NCI-H1436 treated with DMSO at 0.1 percent for 48 hours (cell line): ENCODE results near the gene PSME4.
"Not testable (repeated sequence)": the region's sequence is repeated elsewhere in the genome, so short reads cannot be mapped to it uniquely, and the experiment has no call there.

ENCODE experiments used
- DNase-seq: peaks from one replicate; lab custom pipeline; 2025; lab: John Stamatoyannopoulos, UW

The PSME4 gene

DNA sequence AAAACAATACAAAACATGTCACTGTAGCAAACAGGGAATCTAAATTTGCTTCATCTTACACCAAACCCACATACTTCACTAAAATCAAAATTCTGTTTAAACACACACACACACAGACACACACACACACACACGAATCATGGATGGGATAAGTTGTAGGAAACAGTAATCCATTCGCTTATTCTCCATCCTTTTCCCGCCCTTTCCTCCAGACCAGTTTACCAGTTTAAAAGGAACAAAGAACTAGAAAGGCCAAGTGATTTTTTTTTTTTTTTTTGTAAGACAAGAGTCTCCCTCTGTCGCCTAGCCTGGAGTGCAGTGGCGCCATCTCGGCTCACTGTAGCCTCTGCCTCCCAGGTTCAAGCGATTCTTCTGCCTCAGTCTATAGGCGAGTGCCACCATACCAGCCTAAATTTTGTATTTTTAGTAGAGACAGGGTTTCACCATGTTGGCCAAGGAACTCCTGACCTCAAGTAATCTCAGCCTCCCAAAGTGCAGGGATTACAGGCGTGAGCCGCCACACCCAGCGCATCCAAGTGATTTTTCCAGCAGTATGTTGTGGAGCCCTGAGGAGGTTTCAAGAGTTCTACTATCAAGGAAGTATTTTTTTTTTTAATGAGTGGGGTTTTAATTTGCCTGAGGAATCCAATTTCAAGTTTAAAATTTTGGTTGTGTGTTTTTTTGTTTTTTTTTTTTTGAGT is 5.7 kb downstream of the PSME4 start:
- no peak for DNase-seq

DNA sequence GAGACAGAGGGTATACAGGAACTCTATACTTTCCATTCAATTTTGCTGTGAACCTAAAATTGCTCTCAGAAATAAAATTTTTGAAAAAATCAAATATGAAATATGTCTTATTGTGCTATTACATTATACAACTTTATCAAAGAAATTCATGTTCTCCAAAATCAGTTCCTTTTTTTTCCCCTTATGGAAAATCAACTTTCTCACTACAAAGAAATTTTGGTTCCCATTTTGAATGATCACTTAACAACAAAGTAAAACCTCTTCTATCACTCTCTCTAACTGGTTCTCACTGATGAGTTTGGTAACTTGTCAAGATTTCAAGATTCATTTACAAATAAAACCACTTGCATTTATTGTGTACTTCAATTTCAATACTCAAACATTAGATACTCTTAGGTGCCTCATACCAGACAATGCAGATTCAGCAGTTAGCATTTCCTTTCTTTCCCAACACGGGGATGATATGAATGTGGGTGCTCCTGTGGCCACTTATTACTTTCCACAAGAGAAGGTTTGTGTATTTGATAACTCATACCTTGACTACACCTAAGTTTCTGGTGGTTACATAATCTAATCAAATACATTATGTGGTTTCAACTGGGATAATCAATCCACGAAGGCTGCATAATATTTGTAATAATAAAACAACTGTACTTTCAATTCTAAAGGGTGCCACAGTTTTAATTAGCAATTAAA is 6.4 kb downstream of the PSME4 start:
- DNase-seq: no peak

DNA sequence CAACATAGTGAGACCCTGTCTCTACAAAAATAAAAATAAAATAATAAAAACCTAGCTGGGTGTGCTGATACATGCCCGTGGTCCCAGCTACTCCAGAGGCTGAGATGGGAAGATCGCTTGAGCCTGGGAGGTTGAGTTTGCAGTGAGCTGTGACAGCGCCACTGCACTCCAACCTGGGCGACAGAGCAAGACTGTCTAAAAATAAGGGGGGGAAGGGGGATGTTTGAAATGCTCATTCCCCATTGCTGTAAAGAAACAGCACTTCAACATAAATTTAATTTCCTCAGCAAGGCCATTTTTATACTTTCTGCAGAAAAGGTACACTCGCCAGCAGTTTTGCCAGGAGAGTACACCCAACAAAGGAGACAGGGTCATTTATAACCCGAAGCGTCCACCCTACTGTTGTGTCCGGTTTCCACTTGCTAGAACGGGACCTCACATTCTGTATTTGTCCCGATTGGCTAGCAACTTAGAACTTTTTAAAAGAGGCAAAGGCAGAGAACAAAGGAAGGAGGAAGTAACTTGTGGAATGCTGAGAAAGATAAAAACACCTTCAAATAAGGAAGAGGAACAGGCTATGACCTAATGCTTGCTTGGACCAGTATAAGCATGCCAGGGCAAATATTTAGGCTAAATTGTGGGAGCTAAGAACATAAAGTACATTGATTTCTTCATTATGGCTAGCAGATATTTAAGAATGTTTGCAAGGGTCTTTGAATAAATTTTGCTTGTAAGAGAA is 9.1 kb downstream of the PSME4 start:
- DNase-seq: not testable (repeated sequence)

DNA sequence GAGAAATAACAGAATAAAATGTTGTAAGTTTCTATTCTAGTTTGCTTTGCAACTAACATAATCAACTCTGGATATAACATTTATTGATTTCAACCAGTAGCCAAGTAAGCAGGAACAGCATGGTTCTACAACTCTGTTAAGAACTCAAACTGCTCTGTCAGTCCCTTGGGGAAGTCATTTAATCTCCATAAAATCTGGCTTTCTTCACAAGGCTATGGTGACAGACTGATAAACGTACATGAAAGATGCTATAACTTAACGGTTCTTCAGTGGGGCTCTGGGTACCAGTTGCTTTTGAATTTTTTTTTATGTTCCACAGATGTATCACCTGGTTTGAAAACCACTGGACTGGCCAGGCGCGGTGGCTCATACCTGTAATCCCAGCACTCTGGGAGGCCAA is 10.3 kb downstream of the PSME4 start:
- DNase-seq: no peak

DNA sequence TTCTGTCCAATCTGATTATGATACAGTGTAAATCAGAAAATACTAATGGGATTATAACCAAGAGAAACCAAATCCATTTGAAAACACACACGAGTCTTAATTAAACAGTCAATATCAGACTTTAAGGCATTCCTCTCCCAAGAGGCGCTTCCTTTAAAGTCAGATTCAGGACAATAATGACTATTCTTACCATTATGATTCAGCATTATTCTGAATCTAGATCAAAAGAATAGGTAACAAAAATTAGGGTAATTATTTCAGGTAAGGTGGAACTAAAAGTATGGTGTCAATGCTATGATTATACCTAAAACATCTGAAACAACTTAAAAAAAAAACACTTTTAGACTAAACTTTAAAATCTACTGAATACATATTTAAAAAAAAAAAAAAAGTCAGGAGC is 12.3 kb downstream of the PSME4 start:
- no peak for DNase-seq

DNA sequence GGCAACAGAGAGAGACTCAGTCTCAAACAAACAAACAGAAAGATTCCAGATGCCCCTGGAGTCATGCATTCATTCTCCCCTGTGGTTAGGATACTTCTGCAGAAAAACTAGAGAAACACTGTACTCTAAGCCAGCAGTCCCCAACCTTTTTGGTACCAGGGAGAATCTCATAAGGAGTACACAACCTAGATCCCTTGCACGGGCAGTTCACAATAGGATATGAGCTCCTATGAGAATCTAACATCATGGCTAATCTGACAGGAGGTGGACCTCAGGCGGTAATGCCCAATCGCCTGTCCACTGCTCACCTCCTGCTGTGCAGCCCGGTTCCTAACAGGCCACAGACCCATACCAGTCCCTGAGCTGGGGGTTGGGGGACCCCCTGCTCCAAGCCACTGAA is 18.3 kb downstream of the PSME4 start:
- DNase-seq: no peak

DNA sequence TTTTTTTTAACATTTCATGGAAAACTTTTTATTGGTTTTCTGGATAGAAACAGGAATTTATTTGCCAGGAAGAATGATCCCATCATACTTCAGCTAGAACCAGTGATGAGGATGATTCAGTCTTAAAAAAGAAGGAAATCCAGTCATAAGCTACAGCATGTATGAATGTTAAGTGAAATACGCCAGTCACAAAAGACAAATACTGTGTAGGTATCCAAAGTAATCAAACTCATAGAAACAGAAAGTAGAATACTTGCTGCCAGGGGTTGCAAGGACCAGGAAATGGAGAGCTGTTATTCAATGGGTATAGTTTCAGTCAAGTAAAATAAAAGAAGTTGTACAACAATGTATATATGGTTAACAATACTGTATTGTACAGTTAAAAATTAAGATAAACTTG is 21.3 kb downstream of the PSME4 start:
- no peak for DNase-seq

DNA sequence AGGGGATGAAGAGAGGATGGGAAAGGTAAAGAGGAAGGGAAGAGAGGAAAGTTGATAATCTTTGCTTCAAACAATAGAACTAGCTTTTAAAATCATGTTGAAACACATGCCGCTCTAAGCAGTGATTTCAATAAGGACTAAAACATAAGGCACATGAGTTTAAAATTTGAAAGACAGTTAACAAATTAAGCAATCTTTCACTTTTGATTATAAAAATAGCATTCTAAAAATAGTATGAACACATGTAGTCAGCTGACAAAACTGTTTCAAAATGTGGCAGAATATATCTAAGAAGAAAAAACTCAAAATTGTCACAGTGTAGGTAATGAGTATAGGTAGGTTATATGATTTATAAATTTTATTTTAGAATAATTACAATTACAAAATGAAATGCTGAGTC is 25.3 kb downstream of the PSME4 start:
- DNase-seq: no peak

DNA sequence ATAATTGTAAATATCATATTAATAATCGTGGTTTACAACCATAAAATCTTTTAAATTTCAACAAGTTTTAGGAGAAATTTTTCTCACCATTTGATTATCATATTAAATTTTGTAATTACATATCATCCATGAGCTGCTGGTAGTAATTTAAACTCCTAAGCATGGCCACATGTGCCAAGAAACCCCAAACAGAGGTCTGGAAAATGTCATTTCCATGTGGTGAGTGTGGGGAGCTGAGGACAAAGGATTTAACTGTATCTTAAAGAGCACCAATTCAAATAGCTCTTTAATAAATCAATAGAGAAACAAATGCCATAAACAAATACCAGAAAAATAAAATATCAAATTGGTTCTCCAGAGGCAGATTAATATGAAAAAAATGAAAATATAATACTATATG is 26.3 kb downstream of the PSME4 start:
- no peak for DNase-seq

DNA sequence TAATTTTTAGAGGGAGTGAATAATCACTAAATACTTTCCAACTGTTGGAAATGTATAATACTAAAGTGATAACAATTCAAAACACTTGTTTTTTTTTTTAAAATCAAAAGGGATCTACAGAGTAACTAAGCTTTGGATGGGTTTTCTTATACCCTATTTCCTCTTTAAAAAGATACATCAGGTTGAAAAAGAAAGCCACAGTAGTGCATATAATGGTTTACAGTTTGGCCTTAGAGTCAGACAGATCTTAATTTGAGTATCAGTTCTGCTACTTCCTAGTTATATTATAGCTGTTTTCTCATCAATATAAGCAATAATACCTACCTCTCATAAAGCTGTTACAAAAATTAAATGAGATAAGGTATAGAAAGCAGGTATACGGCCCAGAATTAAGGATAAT is 28.5 kb downstream of the PSME4 start:
- DNase-seq: no peak

DNA sequence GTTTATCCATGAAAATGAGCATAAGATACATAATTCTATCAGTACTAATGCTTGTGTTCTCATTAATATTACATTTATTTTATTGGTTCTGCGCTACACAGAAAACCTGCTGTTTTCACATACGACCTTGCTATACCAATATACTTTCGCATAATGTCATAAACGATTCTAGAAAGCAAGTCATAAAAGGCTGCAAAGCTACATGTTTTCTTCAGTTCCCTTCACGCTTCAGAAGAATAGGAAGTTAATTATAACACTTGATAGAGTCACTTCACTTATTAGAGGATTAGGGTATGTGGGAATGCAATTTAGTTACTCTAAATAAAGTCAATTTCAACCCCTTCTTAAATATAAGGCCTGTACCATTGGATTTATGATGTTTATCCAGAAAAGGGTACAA is 29.0 kb downstream of the PSME4 start:
- DNase-seq: no peak

DNA sequence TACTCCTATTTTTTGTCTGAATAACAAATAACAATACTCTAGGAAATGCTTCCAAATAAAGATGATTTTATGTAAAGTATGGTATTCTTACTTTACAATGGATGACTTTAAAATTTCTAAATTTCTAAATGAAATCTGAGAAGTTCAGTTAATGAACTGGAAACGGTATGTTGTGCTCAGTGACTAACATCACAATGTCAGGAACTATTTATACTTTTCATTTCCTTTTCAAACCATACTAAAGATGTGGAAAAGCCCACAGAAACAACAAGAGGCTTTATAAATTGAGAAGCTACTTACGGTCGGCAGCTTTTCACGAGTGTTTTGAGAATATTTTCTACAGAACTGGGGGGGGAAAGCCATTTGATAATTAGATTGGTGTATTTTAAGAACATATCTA is 31.1 kb downstream of the PSME4 start:
- DNase-seq: no peak

DNA sequence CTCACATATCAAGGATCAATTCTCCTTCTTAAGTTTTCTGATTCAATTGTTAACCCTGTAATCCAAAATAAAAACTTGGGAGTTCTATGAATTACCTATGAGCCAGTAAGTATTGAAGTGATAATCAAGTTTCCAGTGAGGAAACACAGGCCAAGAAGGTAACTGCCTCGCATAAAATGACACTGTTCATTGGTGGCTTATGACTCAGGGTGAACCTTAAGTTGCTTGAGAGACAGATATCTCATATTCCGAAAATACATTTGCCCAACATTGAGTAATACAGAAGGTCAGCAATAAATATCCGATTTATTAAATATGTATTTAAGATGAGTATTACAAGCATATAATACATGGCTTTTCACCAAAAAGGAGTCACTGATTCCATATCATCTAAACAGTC is 31.9 kb downstream of the PSME4 start:
- no peak for DNase-seq

DNA sequence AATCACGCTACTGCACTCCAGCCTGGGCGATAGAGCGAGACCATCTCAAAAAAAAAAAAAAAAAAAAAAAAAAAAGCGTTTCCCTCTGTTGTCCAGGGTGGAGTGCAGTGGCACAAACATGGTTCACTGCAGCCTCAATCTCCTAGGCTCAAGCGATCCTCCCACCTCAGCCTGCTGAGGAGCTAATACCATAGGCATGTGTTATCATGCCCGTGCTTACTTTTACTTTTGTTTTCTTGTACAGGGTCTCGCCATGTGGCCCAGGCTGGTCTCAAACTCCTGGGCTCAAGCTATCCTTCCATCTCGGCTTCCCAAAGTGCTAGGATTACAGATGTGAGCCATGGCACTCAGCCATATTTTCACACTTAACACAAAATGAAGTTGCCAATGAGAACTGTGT is 37.5 kb downstream of the PSME4 start:
- no peak for DNase-seq

DNA sequence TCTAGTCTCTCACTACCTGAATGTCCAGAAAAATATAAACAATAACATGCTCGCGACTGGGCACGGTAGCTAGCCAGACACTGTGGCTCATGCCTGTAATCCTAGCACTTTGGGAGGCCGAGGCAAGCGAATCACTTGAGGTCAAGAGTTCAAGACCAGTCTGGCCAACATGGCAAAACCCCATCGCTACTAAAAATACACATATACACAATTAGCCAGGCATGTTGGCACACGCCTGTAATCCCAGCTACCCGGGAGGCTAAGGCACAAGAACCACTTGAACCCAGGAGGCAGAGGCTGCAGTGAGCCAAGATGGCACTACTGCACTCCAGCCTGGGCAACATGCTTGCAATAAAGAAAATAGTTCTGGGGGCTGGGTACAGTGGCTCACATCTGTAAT is 44.5 kb downstream of the PSME4 start:
- DNase-seq: not testable (repeated sequence)

DNA sequence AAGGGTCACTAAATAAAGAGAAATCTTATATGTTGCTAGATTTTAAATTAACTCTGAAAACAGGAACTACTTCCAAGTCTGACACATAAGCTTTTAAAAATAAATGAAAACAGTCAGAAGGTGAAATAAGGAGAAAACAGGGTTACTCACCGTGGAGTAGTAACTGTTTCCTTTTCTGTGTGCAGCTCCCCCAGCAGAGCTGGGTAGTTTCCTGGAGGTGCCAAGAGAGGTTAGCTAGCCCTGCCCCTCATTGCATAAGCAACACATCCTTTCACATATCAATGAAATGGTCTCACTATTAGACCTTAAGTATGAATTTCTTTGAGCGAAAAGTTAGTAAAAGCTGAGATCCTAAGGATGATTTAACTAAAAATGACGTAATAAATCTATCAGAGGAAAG is 57.1 kb downstream of the PSME4 start:
- no peak for DNase-seq

DNA sequence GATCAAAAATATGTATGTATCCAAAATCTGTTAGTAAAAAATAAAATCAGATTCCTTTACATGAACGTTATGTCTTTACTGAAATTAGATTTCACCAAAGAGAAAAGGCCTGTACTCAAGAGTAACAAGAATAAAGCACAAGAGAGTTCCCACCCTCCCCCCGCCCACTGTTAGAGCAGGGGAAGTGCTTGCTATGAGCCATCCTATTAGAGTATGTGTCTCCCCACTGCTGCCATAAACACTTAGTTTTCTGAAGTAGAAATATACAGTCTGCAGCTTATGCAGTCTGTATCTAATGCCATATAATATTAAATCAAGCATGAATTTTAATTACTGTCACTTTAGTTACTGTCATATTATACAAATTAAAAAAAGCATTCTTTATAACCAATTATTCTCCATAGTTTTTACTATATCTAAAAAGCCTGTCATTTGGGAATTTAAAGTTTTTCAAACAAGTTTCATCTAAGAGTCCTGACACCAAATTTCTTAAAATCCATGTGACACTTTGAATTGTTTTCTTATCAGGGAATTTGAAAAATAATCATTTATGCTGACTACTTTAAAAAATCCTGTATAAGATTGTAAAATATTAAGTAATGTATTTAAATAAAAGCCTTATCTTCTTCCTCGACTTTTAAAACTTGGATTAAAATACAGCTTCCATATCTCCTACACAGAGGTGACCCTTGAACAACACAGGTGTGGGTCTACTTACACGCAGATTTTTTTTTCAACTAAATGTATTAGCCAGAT is 59.2 kb downstream of the PSME4 start:
- DNase-seq: no peak

DNA sequence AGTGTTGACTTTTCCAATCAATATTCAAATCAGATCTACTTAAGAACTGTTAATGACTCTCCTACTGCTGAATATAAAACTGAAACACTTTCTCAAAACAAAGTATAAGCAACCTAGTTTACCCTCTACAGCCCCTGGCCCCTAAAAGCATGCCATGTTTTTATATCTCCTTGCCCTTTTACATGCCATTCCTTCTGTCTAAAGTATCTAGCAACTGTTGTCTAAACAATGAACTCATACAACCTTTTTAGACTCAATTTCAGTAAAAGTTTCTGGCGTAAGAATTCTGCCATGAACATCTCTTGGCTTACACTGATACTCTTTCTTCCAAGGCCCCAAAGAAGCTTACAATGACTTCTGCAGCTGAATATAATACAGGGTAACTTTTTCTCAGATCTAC is 63.2 kb downstream of the PSME4 start:
- DNase-seq: no peak

DNA sequence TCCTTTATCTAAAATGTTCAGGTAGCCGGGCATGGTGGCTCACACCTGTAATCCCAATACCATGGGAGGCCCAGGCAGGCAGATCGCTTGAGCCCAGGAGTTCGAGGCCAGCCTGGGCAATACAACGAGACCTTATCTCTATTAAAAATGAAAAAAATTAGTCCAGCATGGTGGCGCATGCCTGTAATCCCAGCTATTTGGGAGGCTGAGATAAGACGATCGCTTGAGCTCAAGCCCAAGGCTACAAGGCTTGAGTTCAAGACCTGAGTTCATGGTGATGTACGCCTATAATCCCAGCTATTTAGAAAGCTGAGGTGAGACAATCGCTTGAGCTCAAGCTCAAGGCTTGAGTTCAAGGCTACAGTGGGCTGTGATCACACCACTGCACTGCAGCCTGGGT is 65.4 kb downstream of the PSME4 start:
- no peak for DNase-seq

DNA sequence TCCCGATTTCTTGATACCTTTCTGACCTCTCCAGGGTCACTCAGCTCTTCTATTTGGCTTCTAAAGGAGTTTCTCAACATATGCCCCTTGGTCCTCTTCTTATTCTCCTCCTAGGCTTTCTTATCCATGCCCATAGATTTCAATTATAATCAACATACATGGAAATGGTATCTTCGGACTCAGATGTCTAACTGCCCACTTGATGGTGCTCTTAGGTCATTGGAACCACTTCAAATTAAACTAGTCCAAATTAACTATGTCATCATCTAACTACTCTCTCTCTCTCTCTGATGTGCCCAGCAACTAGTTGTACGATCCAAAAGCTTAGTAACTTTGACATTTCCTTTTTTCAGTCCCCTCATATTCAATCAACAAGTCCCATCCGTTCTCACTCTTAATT is 67.8 kb downstream of the PSME4 start:
- DNase-seq: no peak

DNA sequence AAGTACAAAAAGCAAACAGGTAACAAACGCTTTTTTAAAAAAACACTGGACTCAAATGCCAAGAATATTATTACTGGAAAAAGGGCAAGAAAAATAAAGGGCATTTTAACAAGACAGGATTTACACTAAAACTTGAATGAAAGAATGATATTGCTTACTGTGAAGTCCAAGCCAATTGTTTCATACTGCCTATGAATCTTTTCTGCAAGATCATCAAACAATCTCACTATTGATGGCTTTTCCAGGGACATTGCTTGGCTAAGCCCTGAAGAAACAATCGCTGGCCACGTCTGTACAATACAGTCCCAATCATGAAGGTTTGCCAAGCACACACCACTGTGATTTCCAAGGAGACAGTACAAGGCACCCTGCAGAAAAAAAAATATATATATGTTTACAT is 69.6 kb downstream of the PSME4 start:
- DNase-seq: no peak

DNA sequence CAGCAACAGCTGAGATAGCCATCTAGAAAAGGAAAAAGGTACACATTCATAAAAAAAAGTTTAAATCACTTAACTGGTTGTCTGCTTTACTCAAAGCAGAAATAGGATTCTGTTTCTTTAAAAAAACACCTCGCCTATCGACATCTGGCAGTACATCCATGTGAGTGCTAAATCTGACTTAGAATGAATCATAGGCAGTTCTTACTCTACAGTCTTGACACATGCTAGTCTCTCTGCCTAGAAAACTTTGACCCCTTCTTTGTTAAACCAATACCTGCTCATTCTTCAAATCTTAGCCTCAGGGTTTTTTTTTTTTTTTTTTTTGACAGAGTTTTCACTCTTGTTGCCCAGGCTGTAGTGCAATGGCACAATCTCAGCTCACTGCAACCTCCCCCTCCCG is 73.9 kb downstream of the PSME4 start:
- no peak for DNase-seq
